HG03520 (cell line): ENCODE results near the gene EEIG1.
A peak's percentile ranks its signal among the peaks of the same experiment; 100 is the strongest.

Experiments
- ATAC-seq: cut with Tn5 transposase; IDR thresholded peaks from one replicate; pipeline ENCODE4 v1.9.1; 2021; ENCODE audit warnings: mild to moderate bottlenecking, moderate library complexity; ENCODE audit not compliant: unreplicated experiment

The EEIG1 gene

DNA sequence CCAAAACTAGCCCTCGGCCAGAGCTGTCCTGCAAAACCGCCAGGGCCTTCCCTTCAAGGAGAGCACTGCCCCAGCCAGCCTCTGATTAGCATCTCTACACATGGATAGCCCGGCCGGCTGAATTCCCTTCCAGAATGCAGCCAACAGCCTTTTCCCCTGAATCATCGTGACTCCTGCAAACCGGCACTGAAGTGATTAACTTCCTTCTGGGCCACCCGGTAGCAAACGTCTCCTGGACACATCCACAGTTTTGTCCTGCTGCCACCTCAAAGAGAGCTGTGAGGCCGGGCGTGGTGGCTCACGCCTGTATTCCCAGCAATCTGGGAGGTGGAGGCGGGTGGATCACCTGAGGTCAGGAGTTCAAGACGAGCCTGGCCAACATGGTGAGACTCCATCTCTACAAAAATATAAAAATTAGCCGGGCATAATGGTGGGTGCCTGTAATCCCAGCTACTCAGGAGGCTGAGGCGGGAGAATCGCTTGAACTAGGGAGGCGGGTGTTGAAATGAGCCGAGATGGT is 21.1 kb upstream of the EEIG1 start:
- no peak for ATAC-seq

DNA sequence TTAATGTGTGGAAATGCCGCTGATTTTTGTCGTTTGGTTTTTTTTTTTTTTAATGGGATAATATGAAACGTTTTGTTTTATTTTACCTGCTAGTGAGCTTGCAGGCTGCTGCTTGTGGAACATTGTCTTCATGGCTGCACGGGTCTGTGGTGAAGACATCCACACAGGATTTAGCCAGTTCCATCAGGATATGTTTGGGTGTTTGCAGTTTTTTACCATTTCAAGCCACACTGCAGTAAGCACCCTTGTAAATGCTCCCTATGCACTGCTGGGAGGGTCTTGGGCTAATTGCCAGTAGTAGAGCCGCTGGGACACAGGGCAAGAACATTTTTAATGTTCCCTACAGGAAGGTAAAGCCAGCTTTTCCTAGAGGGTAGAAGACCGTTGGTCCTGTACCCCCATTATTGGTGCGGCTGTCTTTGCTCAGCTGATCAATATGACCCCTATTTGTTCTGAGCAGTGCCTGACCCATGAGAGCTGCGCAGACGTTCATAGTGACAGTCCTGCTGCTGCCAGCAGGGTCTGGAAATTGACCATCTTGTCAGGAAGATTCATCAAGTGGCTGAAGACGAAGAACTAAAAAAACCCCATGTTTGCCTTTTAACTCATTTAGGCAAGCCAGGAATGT is 20.5 kb upstream of the EEIG1 start:
- no peak for ATAC-seq

DNA sequence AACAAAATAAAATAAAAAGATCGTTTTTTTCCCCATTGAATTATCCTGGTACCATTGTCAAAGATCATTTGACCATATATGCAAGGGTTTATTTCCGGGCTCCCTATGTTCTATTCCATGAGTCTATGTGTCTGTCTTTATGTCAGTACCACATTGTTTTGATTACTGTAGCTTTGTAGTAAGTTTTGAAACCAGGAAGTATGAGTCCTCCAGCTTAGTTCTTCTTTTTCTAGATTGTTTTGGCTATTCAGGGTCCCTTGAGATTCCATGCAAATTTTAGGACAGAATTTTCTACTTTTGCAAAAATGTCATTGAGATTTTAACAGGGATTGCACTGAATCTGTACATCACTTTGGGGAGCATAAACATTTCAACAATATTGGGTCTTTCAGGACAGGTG is 18.7 kb upstream of the EEIG1 start:
- ATAC-seq = no peak

DNA sequence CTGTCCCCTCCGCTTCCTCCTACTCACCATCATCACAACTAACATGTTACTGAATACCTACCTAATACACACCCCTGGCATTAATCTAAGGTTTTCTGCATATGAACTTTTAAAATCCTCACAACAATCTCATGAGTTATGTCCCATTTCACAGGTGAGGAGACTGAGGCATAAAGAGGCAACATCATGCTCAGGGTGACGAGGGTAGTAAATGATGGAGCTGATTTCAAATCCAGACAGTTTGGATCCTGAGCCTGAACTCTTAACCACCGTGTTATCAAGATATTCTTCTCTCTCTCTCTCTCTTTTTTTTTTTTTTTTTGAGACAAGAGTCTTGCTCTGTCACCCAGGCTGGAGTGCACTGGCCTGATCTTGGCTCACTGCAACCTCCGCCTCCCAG is 12.9 kb upstream of the EEIG1 start:
- no peak for ATAC-seq

DNA sequence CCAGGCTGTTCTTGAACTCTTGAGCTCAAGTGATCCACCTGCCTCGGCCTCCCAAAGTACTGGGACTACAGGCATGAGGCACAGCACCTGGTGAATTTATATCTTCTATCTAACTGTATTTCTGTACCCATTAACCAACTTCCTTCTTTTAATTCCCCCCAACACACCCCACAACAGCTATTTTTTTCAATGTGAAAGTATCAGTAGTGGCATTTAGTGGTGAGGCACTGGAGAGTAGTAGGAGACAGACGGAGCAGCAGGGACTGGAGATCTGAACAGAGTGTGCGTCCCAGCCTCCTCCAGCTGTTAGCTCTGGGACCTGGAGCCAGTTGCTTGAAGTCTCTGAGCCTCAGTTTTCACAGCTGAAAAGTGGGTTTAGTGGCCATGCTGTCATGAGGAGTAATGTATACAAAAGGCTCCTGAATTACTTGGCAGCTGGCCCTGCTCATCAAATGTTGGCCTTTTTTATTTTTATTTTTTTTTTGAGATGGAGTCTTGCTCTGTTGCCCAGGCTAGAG is 11.0 kb upstream of the EEIG1 start:
- ATAC-seq = no peak

DNA sequence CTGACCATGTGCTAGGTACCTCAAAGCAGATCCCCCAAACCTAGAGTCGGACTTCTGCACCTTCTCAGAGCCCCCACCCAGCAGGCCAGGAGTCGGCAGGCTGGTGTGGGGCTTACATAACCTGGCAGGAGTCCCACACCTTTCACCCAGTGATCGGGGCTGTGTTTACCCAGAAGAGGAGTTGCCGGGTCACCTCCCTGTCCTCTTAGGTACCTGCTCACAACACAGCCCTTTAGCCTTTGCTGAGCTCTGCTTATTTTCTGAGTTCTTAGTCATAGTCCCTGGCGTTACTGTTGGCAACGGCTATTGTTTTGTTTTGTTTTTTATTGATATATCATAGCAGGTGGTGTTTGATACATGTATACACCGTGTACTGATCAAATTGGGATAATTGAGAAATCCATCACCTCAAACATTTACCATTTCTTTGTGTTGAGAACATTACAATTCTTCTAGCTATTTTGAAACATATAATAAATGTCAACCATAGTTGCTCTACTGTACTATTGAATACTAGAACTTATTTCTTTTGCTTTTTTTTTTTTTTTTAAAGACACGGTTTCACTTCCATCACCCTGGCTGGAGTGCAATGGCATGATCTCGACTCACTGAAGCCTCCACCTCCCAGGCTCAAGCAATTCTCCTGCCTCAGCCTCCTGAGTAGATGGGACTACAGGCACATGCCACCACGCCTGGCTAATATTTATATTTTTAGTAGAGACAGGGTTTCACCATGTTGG is 10.4 kb upstream of the EEIG1 start:
- no peak for ATAC-seq

DNA sequence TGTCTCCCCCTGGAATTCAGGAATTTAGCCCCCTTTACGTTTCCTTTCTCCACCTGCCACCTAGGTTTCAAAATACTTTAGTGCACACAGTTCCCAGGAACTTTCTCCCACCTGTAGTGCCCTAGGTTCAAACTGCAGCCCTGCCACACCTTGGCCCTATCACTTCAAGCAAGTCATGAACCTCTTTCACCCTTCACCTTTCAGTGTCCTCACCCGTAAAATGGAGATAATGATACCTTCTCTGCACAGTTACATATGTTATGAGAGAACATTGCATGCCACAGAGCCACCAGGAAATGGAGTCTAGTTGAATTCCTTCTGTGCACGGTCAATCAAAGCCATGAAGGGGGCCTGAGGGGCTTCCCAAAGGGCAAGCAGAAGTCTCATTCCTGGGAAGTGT is 9.8 kb upstream of the EEIG1 start:
- ATAC-seq = no peak

DNA sequence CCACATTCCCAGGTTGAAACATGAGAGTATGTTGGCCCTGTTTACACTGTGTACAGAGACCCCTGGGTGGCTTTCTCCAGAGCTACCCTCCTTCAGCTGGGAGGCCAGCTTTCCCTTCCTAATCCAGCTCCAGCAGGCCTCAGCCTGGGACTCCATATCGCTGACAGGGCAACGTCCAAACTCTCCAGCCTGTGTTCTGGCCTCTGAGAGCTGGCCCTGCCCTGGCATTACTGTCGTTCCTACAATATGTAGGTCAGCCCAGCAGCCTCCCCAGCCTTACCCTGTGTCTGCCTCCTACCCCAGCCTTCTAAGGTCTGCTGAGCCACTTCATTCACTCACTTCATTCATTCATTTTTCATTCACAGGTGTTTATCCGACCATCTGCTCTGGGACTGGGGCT is 8.3 kb upstream of the EEIG1 start:
- ATAC-seq = no peak

DNA sequence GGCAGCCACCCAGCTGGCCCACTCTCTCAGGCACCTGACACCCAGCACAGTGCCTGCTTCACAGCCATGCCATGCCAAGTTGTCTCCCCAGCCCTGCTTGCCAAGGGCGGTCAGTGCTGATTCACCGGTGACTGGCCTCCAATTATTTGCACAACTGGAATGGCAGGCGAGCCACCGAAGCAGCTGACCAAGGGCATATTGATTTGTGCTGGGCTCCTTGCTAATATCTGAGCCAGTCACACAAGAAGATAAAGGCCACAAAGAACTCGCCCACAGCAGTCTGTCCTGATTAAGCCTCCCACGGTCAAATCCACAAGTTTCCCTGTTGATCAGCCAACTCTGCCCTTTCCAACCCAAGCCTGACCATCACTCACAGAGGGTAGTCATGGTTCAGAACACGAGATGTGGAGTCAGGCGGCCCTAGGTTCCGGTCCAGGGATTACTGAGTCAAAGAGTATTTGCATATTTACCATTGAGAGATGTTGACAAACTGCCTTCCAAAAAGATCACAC is 6.4 kb upstream of the EEIG1 start:
- ATAC-seq = no peak

DNA sequence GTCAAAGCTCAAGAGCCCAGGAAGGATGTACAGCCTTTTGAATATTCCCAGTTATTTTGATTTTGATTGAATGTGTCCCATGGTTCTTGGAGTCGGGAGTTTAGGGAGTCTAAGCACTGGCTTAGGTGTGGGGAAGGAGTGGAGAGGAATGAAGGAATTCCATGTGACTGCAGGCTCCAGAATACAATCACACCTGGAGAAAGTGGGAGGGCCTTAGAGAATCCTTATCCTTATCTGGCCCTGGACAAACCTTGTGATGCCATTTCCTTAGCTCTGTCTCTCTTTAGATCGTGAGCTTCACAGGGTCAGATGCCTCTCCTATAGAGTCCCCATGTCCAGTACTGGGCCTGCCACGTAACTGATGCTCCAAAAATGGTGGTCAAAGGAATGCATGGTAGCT is 4.2 kb upstream of the EEIG1 start:
- ATAC-seq = no peak

DNA sequence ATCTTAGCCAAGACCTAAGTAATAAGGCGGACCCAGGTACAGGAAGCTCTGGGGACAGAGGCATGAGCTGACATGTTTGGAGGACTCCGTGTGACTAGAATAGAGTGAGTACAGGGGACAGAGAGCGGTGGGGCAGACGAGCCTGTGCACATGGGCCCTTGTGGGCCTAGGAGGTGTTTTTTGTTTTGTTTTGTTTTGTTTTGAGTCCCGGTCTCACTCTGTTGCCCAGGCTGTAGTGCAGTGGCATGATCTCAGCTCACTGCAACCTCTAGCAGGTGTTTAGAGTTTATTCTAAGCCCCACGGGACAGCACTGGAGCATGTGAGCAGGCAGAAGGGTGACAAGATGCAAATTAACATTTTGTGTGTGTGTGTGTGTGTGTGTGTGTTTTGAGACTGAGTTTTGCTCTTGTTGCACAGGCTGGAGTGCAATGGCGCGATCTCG is 3.1 kb upstream of the EEIG1 start:
- peak; percentile 32 for ATAC-seq

DNA sequence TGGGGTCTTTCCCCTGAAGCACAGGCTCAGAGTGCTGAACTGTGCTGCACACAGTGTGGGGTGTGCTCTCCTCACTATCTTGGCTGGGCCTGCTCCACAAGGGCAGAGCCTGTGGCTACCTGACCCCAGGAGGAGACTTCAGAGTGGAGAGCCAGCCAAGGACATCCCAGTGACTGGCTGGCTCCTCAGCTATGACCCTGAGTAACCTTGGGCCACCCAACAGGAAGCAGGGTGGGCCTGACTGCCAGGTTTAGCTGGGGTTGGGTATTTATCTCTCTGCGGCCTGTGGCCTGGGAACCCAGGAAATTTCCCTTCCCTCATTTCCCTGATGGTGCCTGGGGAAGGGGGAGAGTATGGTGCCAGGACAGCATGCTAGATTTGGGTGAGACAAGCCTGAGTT is 2.1 kb upstream of the EEIG1 start:
- ATAC-seq = no peak

DNA sequence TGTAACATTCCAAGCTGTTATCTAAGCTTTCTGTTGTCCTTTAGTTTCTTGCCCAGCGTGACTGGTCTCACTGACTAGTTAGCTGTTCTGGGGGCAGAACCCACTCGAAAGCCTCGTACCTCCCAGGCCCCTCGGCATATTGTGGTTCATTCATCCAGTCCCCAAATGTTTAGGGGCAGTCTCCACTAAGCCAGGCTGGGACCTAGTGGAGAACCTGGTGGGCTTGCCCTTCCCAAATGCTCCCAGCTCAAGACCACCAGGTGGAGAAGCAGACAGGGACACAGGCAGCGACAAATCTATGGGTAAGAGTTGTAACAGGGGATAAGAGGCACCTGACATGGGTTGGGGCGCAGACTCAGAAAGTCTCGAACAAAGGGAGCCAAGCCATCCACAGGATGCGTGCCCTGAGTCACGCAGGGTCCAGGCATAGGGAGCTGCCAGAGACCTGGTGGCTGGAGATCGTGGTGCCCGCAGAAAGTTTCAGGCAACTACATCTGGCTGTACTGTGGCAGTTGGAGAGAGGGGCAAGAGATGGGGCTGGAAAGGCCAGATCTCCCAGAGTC is 851 bp upstream of the EEIG1 start:
- ATAC-seq = no peak

DNA sequence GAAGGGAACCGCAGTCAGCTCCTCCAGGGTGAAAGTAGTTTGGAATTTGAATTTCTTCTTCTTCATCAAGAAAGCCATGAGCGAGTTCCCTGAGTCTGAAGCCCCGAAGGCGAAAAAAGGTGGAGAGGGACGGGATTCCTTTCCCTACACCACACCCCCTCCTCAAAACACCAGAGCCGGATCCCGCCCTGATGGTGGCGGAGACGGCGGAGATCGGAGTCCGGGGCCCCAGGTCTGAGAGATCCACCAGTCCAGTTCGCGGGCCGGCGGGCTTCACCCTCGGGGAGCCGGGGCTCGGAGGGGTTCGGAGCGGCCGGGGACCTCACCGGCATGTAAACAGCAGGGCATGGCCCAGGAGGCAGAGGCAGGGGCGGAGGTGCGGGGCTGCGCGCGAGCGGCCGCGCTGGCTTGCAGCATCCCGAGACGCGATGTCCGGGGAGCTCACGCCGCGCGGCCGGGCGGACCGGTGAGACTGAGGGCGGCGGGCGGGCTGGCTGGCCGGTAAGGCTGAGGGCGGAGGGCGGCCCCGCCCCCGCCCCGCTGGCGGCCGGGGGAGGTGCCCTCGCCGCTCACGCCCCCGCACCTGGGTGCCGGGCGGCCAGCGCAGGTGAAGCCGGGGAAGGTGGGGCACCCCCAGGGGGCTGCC is 606 bp downstream of the EEIG1 start:
- peak; percentile 23 for ATAC-seq

DNA sequence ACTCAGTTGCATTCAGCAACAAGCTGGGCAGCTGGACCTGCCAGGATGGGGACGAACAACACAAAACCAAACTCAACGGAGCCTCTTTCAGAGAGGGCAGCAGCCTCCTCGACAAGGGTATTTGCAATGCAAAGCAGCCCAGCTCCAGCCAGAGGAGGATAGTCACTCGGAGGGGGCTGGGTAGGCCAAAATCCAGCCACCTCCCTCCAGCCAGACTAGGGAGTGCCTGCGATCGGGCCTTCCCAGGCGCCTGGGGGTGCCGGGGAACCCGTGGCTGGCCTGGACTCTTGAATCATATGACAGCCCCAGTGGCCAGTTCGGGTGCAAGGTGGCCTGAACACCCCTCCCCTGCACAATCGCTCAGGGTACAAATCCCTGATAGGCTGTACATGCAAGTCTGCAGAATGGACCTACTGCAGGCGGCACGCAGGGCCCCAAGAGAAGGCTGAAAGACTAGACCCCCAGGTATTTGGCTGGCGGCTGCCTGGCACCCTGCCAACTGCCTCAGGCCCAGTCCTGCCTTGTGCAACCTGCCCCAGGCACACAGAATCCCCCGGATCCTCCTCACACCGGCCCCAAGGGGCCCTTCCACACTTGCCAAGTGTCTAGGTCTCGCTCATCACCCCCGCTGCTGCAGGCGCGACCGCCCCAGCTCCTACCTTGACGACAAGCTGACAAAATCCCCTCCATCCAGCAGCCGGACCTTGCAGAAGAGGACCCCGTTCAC is 1.3 kb downstream of the EEIG1 start:
- no peak for ATAC-seq

DNA sequence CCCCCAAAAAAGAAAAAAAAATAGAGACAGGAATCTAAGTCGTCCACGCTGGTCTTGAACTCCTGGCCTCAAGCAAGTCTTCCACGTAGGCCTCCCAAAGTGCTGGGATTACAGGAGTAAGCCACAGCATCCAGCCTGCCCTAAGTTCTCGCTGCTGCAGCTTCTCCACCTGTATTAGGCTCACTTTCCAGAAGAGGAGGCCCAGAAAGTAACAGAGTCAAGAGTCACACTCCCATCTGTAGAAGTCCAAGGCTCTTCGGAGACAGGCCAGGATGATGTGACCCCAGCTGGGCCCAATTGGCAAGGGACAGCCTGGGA is 1.8 kb downstream of the EEIG1 start:
- no peak for ATAC-seq

DNA sequence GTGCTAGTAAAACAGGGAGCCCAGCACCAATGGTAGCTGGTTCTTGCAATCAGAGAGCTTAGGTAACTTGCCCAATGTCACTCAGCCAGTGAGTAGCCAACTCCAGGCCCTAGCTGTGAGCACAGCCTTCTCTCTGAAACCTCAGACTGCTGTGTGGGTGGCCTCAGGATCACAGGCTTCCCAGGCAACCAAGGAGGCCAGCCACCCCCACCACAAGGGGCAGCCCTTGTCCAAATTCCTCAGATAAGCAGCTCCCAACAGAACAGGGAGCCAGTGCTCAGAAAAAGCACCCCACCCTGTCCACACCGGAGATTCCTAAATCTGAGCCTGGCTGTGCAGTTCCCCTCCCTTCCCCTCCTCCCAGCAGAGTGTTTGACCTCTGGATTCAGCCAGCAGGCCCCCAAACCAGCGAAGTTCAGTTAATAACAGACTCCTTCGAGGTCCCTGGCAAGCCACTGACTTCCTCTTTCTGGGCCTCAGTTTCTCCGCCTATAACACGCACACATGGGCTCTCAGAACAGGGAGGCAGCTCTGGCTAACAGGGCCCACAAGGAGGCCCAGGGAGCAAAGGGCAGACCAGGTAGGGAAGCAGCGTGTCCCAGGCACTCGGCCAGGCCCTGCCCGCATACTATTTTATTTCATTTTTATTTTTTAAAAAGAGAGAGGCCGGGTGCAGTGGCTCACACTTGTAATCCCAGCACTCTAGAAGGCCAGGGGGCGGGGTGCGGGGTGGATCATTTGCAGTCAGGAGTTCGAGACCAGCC is 2.7 kb downstream of the EEIG1 start:
- ATAC-seq = no peak

DNA sequence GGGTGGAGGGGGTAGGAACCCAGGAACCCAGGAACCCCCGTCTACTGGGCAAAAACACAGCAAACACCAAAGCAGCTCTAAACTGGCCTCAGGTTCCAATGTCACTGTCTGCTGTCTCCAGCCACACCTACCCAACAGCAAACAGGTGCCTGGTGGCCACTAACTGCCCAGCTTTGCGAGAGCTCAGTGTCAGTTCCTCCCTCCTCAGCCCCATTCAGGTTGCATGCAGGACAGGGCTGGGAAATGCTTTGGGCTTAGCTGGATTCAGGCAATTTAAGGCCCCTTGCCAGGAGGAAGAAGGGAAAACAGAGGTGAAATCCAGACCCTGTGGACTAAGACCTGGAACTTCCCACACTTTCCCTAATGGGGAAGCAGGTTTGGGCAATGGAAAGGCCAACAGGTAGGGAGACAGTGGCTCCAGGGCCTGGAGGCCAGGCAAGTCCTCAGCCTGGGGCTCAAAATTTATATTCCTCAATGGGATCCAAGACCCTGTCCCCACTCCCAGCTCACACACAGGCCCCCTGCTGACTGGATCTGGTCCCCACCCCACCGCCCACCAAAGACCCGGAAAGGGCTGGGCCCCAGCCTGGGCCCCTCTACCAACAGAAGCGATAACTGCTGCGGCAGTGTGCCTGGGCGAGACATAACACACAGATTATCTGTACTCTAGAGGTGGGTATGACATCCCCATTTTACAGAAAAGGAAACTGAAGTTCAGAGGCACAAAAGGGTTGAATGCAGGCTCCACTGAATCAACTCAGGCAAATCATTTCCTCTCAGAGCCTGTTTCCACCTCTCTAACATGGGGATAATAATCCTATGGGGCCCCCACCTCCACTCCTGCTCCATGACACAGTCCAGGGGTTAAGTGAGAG is 3.5 kb downstream of the EEIG1 start:
- no peak for ATAC-seq

DNA sequence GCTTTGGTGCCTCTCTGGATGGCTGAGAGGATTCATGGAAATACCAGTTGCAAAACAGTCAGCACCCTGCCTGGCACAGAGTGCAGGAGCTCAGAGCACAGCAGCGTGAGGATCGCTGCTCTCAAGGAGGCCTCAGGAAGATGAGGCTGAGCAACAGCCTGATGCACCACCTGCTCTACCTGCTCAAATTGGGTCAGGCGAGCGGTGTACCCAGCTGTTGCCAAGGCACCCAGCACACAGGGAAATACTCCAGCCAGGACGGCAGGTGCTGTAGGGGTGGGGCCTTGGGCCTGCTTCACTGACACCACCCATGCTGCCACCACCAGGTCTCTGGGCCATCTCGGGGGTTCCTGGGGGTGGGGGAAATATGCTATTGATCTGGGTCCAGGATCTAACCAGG is 4.3 kb downstream of the EEIG1 start:
- ATAC-seq = no peak
